Mesothelial cell of epicardium (in vitro differentiated cells): ENCODE results near the gene COL23A1. TPM values are rescaled to one million over a fixed set of nuclear protein-coding genes. Genes with fewer than 3 reads are reported as not detected.

Experiments used
- DNase-seq, 2 experiments: peaks; one replicate each; pipeline ENCODE4 v3.0.0; 2021; ENCODE audit warnings: low spot score in 2 of 2; ENCODE audit not compliant: unreplicated experiment in 2 of 2
- H3K27ac Mint-ChIP-seq: 2 replicates; pipeline ENCODE4 v1.8.0; 2021; ENCODE audit warnings: mixed read lengths
- H3K27me3 Mint-ChIP-seq: 2 replicates; pipeline ENCODE4 v1.8.0; 2021; ENCODE audit warnings: low read depth, mixed read lengths
- H3K36me3 Mint-ChIP-seq: 2 replicates; pipeline ENCODE4 v1.8.0; 2021; ENCODE audit warnings: mixed read lengths
- H3K4me1 Mint-ChIP-seq: 2 replicates; pipeline ENCODE4 v1.8.0; 2021; ENCODE audit warnings: mixed read lengths
- H3K4me3 Mint-ChIP-seq: 2 replicates; pipeline ENCODE4 v1.8.0; 2021; ENCODE audit warnings: mild to moderate bottlenecking, moderate library complexity, mixed read lengths
- H3K9me3 Mint-ChIP-seq: 2 replicates; pipeline ENCODE4 v1.8.0; 2021; ENCODE audit warnings: mixed read lengths
- CTCF ChIP-seq: fragments of 200-600 bp; sonication (generic); IDR thresholded peaks from one replicate; pipeline ENCODE4 v1.5.0; 2021; ENCODE audit warnings: antibody characterized with exemption; ENCODE audit not compliant: unreplicated experiment
- total RNA-seq: library from RNA; stranded (reverse); gene quantifications from 3 replicates; pipeline ENCODE4 v1.2.1, GENCODE V29; 2021

COL23A1 gene
- total RNA-seq, 1 donor from 2014 or later, result 13.6 TPM

- Mint-ChIP-seq H3K27ac (no peak overlapping the region), H3K4me3 (no peak overlapping the region), H3K27me3 (peaks cover 7% of the 10 kb centered on the region), H3K36me3 (no peaks in the 10 kb centered on the region), H3K9me3 (peaks cover 6% of the 10 kb centered on the region), H3K4me1 (no peaks in the 10 kb centered on the region)
- no peak for TF ChIP-seq CTCF
- DNase-seq, result no peak
Observed at GRCh38 chr5:178520851-178521250, 69.3 kb downstream of the COL23A1 start.

- no peak for DNase-seq
- H3K4me1 Mint-ChIP-seq, result no peaks in the 10 kb centered on the region
- peaks cover 6% of the 10 kb centered on the region for H3K9me3 Mint-ChIP-seq
- no peaks in the 10 kb centered on the region for H3K36me3 Mint-ChIP-seq
- no peak overlapping the region for H3K27ac Mint-ChIP-seq
- no peak overlapping the region for H3K4me3 Mint-ChIP-seq
- peaks cover 12% of the 10 kb centered on the region for H3K27me3 Mint-ChIP-seq
- TF ChIP-seq CTCF, result no peak
Observed at GRCh38 chr5:178519804-178520203, 70.4 kb downstream of the COL23A1 start.

- no peak for DNase-seq
- Mint-ChIP-seq H3K4me3 (no peak overlapping the region), H3K4me1 (no peaks in the 10 kb centered on the region), H3K27me3 (peaks cover 17% of the 10 kb centered on the region), H3K9me3 (peaks cover 7% of the 10 kb centered on the region), H3K36me3 (no peaks in the 10 kb centered on the region), H3K27ac (no peak overlapping the region)
- no peak for TF ChIP-seq CTCF
Observed at GRCh38 chr5:178519155-178519554, 71.0 kb downstream of the COL23A1 start.

DNA sequence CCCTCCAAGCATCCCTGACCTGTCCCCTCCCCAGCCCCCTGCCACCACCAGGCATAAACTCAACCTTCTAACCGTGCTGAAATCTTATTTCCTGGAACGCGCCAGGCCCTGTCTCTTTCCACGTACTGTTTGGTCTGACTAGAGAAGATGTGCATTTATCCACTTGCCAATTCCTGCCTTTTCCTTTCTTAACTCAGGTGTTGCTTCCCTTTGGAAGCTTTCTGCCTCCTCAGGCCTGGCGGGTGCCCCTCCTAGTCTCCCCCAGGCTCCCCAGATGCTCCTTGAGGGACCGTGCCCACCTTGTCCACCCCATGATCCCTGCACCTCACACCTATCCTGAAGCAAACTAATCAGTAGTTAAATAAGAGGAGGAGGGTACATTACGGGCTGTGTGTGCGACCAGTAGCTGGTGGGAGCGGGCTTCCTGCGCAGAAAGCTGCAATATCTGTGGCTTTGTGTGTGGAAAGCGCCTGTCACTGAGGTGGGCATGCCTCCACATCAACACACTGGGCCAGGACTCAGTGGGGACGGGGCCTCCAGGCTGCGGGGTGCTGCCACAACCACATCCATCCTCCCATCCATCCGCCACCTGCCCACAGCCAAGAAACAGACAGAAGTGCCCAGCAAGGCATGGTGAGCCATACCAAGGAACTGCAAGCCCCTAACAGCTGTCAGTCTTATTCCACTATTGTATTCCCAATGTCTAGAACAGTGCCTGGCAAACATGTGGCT is 73.5 kb downstream of the COL23A1 start:
- TF ChIP-seq CTCF, result no peak
- Mint-ChIP-seq H3K4me3 (no peak overlapping the region), H3K4me1 (no peaks in the 10 kb centered on the region), H3K36me3 (no peaks in the 10 kb centered on the region), H3K27me3 (peaks cover 28% of the 10 kb centered on the region), H3K27ac (no peak overlapping the region), H3K9me3 (peaks cover 12% of the 10 kb centered on the region)
- DNase-seq, result no peak

DNA sequence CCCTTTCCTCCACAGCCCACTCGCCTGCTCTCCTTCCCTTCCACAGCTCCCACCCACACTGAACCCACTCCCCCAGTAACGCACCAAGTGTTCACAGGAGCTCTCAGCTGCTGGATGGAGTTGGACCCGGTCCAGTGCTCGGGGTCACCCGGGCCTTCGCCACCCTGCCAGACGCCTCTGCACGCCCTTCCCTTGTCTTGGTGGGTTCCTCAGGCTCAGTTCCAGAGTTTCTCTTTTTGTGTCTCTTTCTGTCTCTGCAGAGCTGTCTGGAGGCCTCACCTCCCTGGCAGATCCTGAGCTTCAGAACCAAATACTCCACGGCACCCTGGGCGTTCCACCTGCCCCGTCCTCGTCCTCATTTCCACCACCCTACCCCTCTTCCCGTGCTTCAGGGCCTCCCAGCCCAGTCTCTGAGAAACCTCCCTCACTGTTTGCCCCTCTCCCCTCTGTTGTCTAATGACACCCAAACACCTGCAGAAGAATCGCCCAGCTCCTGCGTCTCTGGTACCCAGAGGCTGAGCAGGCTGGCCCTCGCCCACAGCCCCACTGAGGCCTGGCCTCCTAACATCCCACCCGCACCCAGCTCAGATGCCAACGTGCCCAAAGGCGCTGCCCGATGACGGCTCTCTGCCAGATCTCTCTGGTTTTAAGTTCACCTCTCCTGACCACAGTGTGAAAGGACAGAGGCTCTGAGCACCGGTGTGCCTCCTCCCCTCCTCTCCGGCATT is 74.3 kb downstream of the COL23A1 start:
- no peaks in the 10 kb centered on the region for H3K4me1 Mint-ChIP-seq
- no peak for TF ChIP-seq CTCF
- H3K27me3 Mint-ChIP-seq, result peaks cover 29% of the 10 kb centered on the region
- no peak overlapping the region for H3K4me3 Mint-ChIP-seq
- DNase-seq, result no peak
- H3K27ac Mint-ChIP-seq, result no peak overlapping the region
- H3K9me3 Mint-ChIP-seq, result peaks cover 12% of the 10 kb centered on the region
- no peaks in the 10 kb centered on the region for H3K36me3 Mint-ChIP-seq
